Activated B cell treated with CpG ODN at 0.5 μM for 24 hours (primary cell): ENCODE data around the gene PRPF6. TPM values are rescaled to one million over a fixed set of nuclear protein-coding genes. Genes with fewer than 3 reads are reported as not detected.

Experiments used
- ATAC-seq: fragments of 200-7000 bp; cut with Tn5 transposase; one replicate; pipeline ENCODE4 v1.10.0; 2021; ENCODE audit warnings: low read depth, mild to moderate bottlenecking, moderate library complexity
- CTCF ChIA-PET: fragments of 350-600 bp; sonication (Branson Sonifier 250); formaldehyde crosslinking; loops from one replicate; lab custom pipeline; 2021; ENCODE audit warnings: antibody characterized with exemption; lab: Charles Lee
- POLR2A ChIA-PET: fragments of 350-600 bp; sonication (Branson Sonifier 250); formaldehyde crosslinking; loops from one replicate; lab custom pipeline; 2021; ENCODE audit warnings: antibody characterized with exemption; lab: Charles Lee
- DNase-seq: peaks from one replicate; pipeline ENCODE4 v3.0.0; 2022
- H3K27ac Mint-ChIP-seq: one replicate; pipeline ENCODE4 v1.8.0; 2020; ENCODE audit warnings: mixed read lengths
- H3K27me3 Mint-ChIP-seq: one replicate; pipeline ENCODE4 v1.8.0; 2021; ENCODE audit warnings: mixed read lengths
- H3K36me3 Mint-ChIP-seq: one replicate; pipeline ENCODE4 v1.8.0; 2021; ENCODE audit warnings: low read depth, mixed read lengths
- H3K4me1 Mint-ChIP-seq: one replicate; pipeline ENCODE4 v1.8.0; 2021; ENCODE audit warnings: mixed read lengths
- H3K4me3 Mint-ChIP-seq: one replicate; pipeline ENCODE4 v1.8.0; 2020; ENCODE audit warnings: mild to moderate bottlenecking, mixed read lengths
- H3K9me3 Mint-ChIP-seq: one replicate; pipeline ENCODE4 v1.8.0; 2020; ENCODE audit warnings: mixed read lengths
- CTCF ChIP-seq: fragments of 200-600 bp; IDR thresholded peaks from one replicate; pipeline ENCODE4 v1.8.0; 2022; ENCODE audit warnings: antibody characterized with exemption, mild to moderate bottlenecking
- intact Hi-C: fragments of 100-400 bp; cut with micrococcal nuclease; formaldehyde crosslinking; loops from one replicate; pipeline ENCODE4 v1.15.1; 2024
- total RNA-seq: library from RNA; stranded (reverse); gene quantifications from 2 replicates; pipeline ENCODE4 v1.2.3, GENCODE V29; 2022

The PRPF6 gene
- total RNA-seq, 1 donor from 2014 or later, result 75.8 TPM

DNA sequence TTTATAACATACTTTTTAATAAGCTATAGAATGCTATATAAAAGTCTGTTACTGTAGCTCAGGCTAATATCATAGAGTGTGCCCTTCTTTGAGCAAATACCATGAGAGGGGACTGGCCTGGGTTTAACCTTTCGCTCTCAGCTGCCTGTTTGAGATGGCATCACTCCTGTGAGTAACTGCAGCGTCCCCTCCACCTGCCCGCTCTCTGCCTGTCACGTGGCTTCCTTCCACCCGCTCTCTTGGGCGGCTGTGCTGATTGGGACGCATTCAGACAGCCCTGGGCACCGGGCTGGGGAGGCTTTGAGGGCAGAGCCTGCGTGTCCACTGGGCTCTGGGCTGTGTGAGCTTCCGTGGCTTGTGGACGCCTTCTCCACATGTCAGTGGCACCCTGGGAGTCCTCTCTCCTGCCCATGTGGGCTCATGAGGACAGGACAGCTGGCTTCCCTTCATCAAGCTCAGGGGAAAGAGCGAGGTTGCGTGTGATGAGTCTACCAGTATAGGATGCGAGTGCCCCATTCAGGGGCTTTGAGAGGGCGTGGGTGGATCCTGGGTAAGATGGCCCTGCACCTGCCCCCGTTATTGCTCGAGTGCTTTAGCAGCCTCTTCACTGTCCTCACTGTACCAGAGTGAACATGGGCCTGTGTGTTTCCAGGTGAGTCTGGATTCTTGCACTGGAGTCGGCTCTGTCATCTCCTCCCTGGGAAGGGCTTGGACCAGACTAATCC lies 44.3 kb downstream of the PRPF6 start:
- H3K27me3 Mint-ChIP-seq, result no peaks in the 10 kb centered on the region
- ChIA-PET POLR2A (no interaction called here), CTCF (no interaction called here)
- intact Hi-C loops, result no loop called here
- H3K27ac Mint-ChIP-seq, result no peak overlapping the region
- no peak for TF ChIP-seq CTCF
- no peaks in the 10 kb centered on the region for H3K9me3 Mint-ChIP-seq
- peaks cover 87% of the 10 kb centered on the region for H3K36me3 Mint-ChIP-seq
- no peaks in the 10 kb centered on the region for H3K4me1 Mint-ChIP-seq
- ATAC-seq, result no peak
- no peak overlapping the region for H3K4me3 Mint-ChIP-seq
- no peak for DNase-seq

DNA sequence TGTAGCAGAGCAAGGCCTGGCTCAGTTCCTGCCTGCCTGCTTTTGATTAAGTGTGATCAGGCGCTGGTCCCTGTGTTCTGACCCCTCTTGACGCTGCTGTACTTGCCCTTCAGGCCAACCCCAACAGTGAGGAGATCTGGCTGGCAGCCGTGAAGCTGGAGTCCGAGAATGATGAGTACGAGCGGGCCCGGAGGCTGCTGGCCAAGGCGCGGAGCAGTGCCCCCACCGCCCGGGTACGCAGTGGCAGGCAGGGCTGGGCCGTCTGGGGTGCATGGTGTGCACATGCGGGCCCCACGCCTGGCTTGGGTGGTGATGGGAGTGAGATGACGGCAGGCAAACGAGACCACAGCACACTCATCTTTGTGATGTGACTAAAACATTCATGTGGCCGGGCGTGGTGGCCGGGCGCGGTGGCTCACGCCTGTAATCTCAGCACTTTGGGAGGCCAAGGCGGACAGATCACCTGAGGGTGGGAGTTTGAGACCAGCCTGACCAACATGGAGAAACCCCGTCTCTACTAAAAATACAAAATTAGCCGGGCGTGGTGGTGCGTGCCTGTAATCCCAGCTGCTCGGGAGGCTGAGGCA lies 45.0 kb downstream of the PRPF6 start:
- POLR2A ChIA-PET, result no interaction called here
- intact Hi-C loops, result no loop called here
- no peaks in the 10 kb centered on the region for H3K27me3 Mint-ChIP-seq
- TF ChIP-seq CTCF, result no peak
- H3K4me1 Mint-ChIP-seq, result no peaks in the 10 kb centered on the region
- H3K9me3 Mint-ChIP-seq, result no peaks in the 10 kb centered on the region
- peaks cover 92% of the 10 kb centered on the region for H3K36me3 Mint-ChIP-seq
- H3K27ac Mint-ChIP-seq, result no peak overlapping the region
- no peak overlapping the region for H3K4me3 Mint-ChIP-seq
- DNase-seq (no peak), ATAC-seq (no peak)
- CTCF ChIA-PET, result no interaction called here

- intact Hi-C loops, result no loop called here
- H3K9me3 Mint-ChIP-seq, result no peaks in the 10 kb centered on the region
- no peak overlapping the region for H3K27ac Mint-ChIP-seq
- H3K27me3 Mint-ChIP-seq, result no peaks in the 10 kb centered on the region
- CTCF ChIA-PET, result interaction anchor here (0.7 kb wide), 1 partner anchor 25 kb away, joined by 3 read pairs; no protein-coding TSS in a partner anchor
- ATAC-seq (no peak), DNase-seq (no peak)
- H3K36me3 Mint-ChIP-seq, result peaks cover 91% of the 10 kb centered on the region
- TF ChIP-seq CTCF, result no peak
- no peak overlapping the region for H3K4me3 Mint-ChIP-seq
- POLR2A ChIA-PET, result interaction anchor here (1.1 kb wide), 1 partner anchor 10 kb away, joined by 3 read pairs; no protein-coding TSS in a partner anchor
- H3K4me1 Mint-ChIP-seq, result no peaks in the 10 kb centered on the region
Observed at GRCh38 chr20:64027981-64028685, 47.2 kb downstream of the PRPF6 start.

- ATAC-seq, result no peak
- Mint-ChIP-seq H3K9me3 (no peaks in the 10 kb centered on the region), H3K4me1 (no peaks in the 10 kb centered on the region), H3K27ac (no peak overlapping the region), H3K27me3 (no peaks in the 10 kb centered on the region), H3K36me3 (peaks cover 91% of the 10 kb centered on the region), H3K4me3 (no peak overlapping the region)
- POLR2A ChIA-PET, result no interaction called here
- no peak for DNase-seq
- CTCF ChIA-PET, result no interaction called here
- no peak for TF ChIP-seq CTCF
- intact Hi-C loops, result no loop called here
Observed at GRCh38 chr20:64029293-64030117, 48.6 kb downstream of the PRPF6 start.
